Liver (tissue), 9 donors: ENCODE measurements around the gene OSBPL10. TPM values are rescaled to one million over a fixed set of nuclear protein-coding genes. Genes with fewer than 3 reads are reported as not detected.

Experiments used
- DNase-seq: peaks from one replicate; pipeline ENCODE4 v3.0.0-alpha.2; 2017; ENCODE audit warnings: low spot score
- H3K27ac ChIP-seq, 2 donors: one replicate each; pipeline ENCODE4 v1.7.0; 2013; ENCODE audit warnings: inconsistent platforms in 2 of 2, low read length in 2 of 2, control low read depth in 1 of 2, low read depth in 1 of 2, mild to moderate bottlenecking in 1 of 2
- H3K27me3 ChIP-seq, 4 donors: one replicate each; pipeline versions ENCODE4 v1.6.1 to v1.7.0; 2013; ENCODE audit warnings: low read length in 3 of 4, inconsistent platforms in 1 of 4, mild to moderate bottlenecking in 1 of 4, moderate library complexity in 1 of 4; ENCODE audit not compliant: control insufficient read depth in 4 of 4, insufficient read depth in 4 of 4
- H3K36me3 ChIP-seq, 4 donors: one replicate each; pipeline versions ENCODE4 v1.6.1 to v1.7.0; 2013; ENCODE audit warnings: low read length in 3 of 4, mild to moderate bottlenecking in 3 of 4, low read depth in 1 of 4, moderate library complexity in 1 of 4; ENCODE audit not compliant: control insufficient read depth in 4 of 4, insufficient read depth in 3 of 4
- H3K4me1 ChIP-seq, 4 donors: one replicate each; pipeline versions ENCODE4 v1.6.1 to v1.7.0; 2013; ENCODE audit warnings: low read length in 3 of 4, mild to moderate bottlenecking in 3 of 4, moderate library complexity in 1 of 4; ENCODE audit not compliant: control insufficient read depth in 4 of 4, insufficient read depth in 4 of 4
- H3K4me3 ChIP-seq, 3 donors: one replicate each; pipeline versions ENCODE4 v1.6.1 to v1.7.0; 2013; ENCODE audit warnings: low read length in 3 of 3, control low read depth in 1 of 3, low read depth in 1 of 3, mild to moderate bottlenecking in 1 of 3
- H3K9ac ChIP-seq, 2 donors: one replicate each; pipeline ENCODE4 v1.7.0; 2013; ENCODE audit warnings: low read length in 2 of 2, mild to moderate bottlenecking in 2 of 2, moderate library complexity in 2 of 2, control low read depth in 1 of 2, low read depth in 1 of 2
- H3K9me3 ChIP-seq, 4 donors: one replicate each; pipeline versions ENCODE4 v1.6.1 to v1.7.0; 2013; ENCODE audit warnings: low read length in 3 of 4; ENCODE audit not compliant: control insufficient read depth in 4 of 4
- ATF3 ChIP-seq: IDR thresholded peaks from 2 replicates; pipeline ENCODE4 v1.6.1; 2016; ENCODE audit warnings: antibody characterized with exemption
- CTCF ChIP-seq: fragments of 150-350 bp; IDR thresholded peaks from 2 replicates; pipeline ENCODE4 v1.5.1; 2017; ENCODE audit warnings: improper control_type of control experiment, low read depth, low read length; ENCODE audit not compliant: missing input control
- EGR1 ChIP-seq, 2 donors: IDR thresholded peaks; 2 replicates each; pipeline ENCODE4 v1.6.1; 2016 to 2018; ENCODE audit warnings: antibody characterized with exemption in 2 of 2, low read depth in 2 of 2
- FOXA1 ChIP-seq: IDR thresholded peaks from 2 replicates; pipeline ENCODE4 v1.6.1; 2016; ENCODE audit warnings: antibody characterized with exemption
- FOXA2 ChIP-seq: IDR thresholded peaks from 2 replicates; pipeline ENCODE4 v1.6.1; 2016; ENCODE audit warnings: antibody characterized with exemption
- GABPA ChIP-seq, 2 donors: IDR thresholded peaks in 1 of 2; conservative IDR thresholded peaks in 1 of 2; 2 replicates each; pipeline ENCODE4 v1.6.1; 2016; ENCODE audit warnings: antibody characterized with exemption in 2 of 2, mild to moderate bottlenecking in 1 of 2, moderate library complexity in 1 of 2
- HNF4A ChIP-seq, 2 donors: conservative IDR thresholded peaks; 2 replicates each; pipeline ENCODE4 v1.6.1; 2016; ENCODE audit warnings: antibody characterized with exemption in 2 of 2, mild to moderate bottlenecking in 2 of 2
- HNF4G ChIP-seq: IDR thresholded peaks from 2 replicates; pipeline ENCODE4 v1.6.1; 2016; ENCODE audit warnings: antibody characterized with exemption
- MAX ChIP-seq: IDR thresholded peaks from 2 replicates; pipeline ENCODE4 v1.6.1; 2016; ENCODE audit warnings: antibody characterized with exemption
- NR2F2 ChIP-seq: IDR thresholded peaks from 2 replicates; pipeline ENCODE4 v1.6.1; 2016; ENCODE audit warnings: antibody characterized with exemption
- RAD21 ChIP-seq, 2 donors: IDR thresholded peaks; 2 replicates each; pipeline ENCODE4 v1.6.1; 2016; ENCODE audit warnings: antibody characterized with exemption in 2 of 2, mild to moderate bottlenecking in 2 of 2
- REST ChIP-seq: IDR thresholded peaks from 2 replicates; pipeline ENCODE4 v1.6.1; 2016; ENCODE audit warnings: antibody characterized with exemption, mild to moderate bottlenecking
- SP1 ChIP-seq: IDR thresholded peaks from 2 replicates; pipeline ENCODE4 v1.6.1; 2018; ENCODE audit warnings: antibody characterized with exemption, mild to moderate bottlenecking
- TAF1 ChIP-seq: conservative IDR thresholded peaks from 2 replicates; pipeline ENCODE4 v1.6.1; 2016; ENCODE audit warnings: antibody characterized with exemption, mild to moderate bottlenecking
- YY1 ChIP-seq: IDR thresholded peaks from 2 replicates; pipeline ENCODE4 v1.6.1; 2016; ENCODE audit warnings: antibody characterized with exemption, mild to moderate bottlenecking
- ZBTB33 ChIP-seq: IDR thresholded peaks from 2 replicates; pipeline ENCODE4 v1.6.1; 2016; ENCODE audit warnings: antibody characterized with exemption
- WGBS: extraction: QIAGEN DNeasy Blood & Tissue Kit; methylation state at CpG from one replicate; pipeline ENCODE4 v1.1.7; 2013; 5-methylcytosine and 5-hydroxymethylcytosine counted together
- polyA plus RNA-seq, 2 donors: library from polyadenylated mRNA; stranded (reverse) in 1 of 2; unstranded in 1 of 2; fragments of 200-250 nt in 1 of 2; fragments of >200 nt in 1 of 2; fragmentation: Nextera tagmentation in 1 of 2; extraction: Ambion mirVana in 1 of 2; gene quantifications; one replicate each; pipeline versions ENCODE4 v1.2.1 to v1.2.3, GENCODE V29; 2013 to 2015
- total RNA-seq, 2 donors: library from RNA; depleted of rRNA; stranded (reverse); fragments of >200 nt; gene quantifications; one replicate each; pipeline ENCODE4 v1.2.3, GENCODE V29; 2014
- donor health status: healthy.
- donor health status: healthy.
- donor health status: healthy.
- donor health status: healthy.
- donor health status: healthy.

OSBPL10 gene
- total and polyA plus RNA-seq, 4 donors, result 0.75 to 4.0 (median 1.7) TPM

- Histone ChIP-seq H3K36me3 (no peaks in the 10 kb centered on the region), H3K9ac (no peak overlapping the region), H3K4me1 (peaks cover 0 to 3% (median 0%) of the 10 kb centered on the region in 4 donors), H3K27me3 (no peaks in the 10 kb centered on the region), H3K27ac (no peak overlapping the region), H3K4me3 (no peak overlapping the region), H3K9me3 (no peaks in the 10 kb centered on the region)
- WGBS, result 69% methylated on average over 6 of the region's 6 CpGs
- TF ChIP-seq SP1 (no peak), TAF1 (no peak), REST (no peak), RAD21 (IDR thresholded peaks at IDR 0.05) (no peak), FOXA1 (no peak), FOXA2 (no peak), EGR1 (IDR thresholded peaks at IDR 0.05; ENCODE audit: low read depth in 2 of 2) (no peak), ATF3 (no peak), NR2F2 (no peak), GABPA (IDR thresholded peaks at IDR 0.05 in 1 of 2, conservative IDR thresholded peaks at IDR 0.05 in 1 of 2) (no peak), MAX (no peak), ZBTB33 (no peak), HNF4G (no peak), YY1 (no peak), CTCF (no peak), HNF4A (conservative IDR thresholded peaks at IDR 0.05) (no peak)
- no peak for DNase-seq
Measured at GRCh38 chr3:31848163-31848818, 132.8 kb downstream of the OSBPL10 start.
